Erythroblast (primary cell): Measurements from ENCODE around the gene WSCD2.

ENCODE experiments used
- DNase-seq, 2 experiments: peaks; one replicate each; lab custom pipeline; 2025; lab: John Stamatoyannopoulos, UW
- GATA1 ChIP-seq: IDR thresholded peaks from 2 replicates; pipeline ENCODE4 v1.6.1; 2011; ENCODE audit warnings: low read depth, mild to moderate bottlenecking, control low read depth, low read length, moderate library complexity
- POLR2A ChIP-seq: IDR thresholded peaks from 2 replicates; pipeline ENCODE4 v1.6.1; 2011; ENCODE audit warnings: mild to moderate bottlenecking, low read length

Gene WSCD2

GRCh38 chr12:108173892-108174291 lies 44.8 kb downstream of the WSCD2 start:
- DNase-seq, result no peak
- no peak for TF ChIP-seq GATA1
- TF ChIP-seq POLR2A, result no peak

- TF ChIP-seq POLR2A (no peak), GATA1 (no peak)
- DNase-seq, result no peak
These were observed 45.6 kb downstream of the WSCD2 start for GRCh38 chr12:108174641-108175040.

- no peak for TF ChIP-seq GATA1
- no peak for TF ChIP-seq POLR2A
- no peak for DNase-seq
These were observed 46.2 kb downstream of the WSCD2 start for GRCh38 chr12:108175310-108175709.

GRCh38 chr12:108176292-108176691 lies 47.2 kb downstream of the WSCD2 start:
- DNase-seq, result no peak
- TF ChIP-seq GATA1 (no peak), POLR2A (no peak)

GRCh38 chr12:108177131-108177530 lies 48.0 kb downstream of the WSCD2 start:
- TF ChIP-seq POLR2A (no peak), GATA1 (no peak)
- no peak for DNase-seq

GRCh38 chr12:108179305-108179704 lies 50.2 kb downstream of the WSCD2 start:
- DNase-seq, result no peak
- TF ChIP-seq POLR2A, result no peak
- no peak for TF ChIP-seq GATA1

GRCh38 chr12:108180255-108181094 lies 51.4 kb downstream of the WSCD2 start:
- DNase-seq, result no peak
- TF ChIP-seq POLR2A (no peak), GATA1 (no peak)

GRCh38 chr12:108181095-108181454 lies 52.0 kb downstream of the WSCD2 start:
- DNase-seq, result no peak
- no peak for TF ChIP-seq GATA1
- TF ChIP-seq POLR2A, result no peak

- TF ChIP-seq GATA1, result no peak
- no peak for TF ChIP-seq POLR2A
- DNase-seq, result no peak
These were observed 53.0 kb downstream of the WSCD2 start for GRCh38 chr12:108182096-108182495.

GRCh38 chr12:108185002-108185401 lies 55.9 kb downstream of the WSCD2 start:
- no peak for DNase-seq
- TF ChIP-seq POLR2A, result no peak
- TF ChIP-seq GATA1, result no peak

- DNase-seq, result no peak
These were observed 58.7 kb downstream of the WSCD2 start for GRCh38 chr12:108187831-108188230.

GRCh38 chr12:108190529-108190928 lies 61.4 kb downstream of the WSCD2 start:
- TF ChIP-seq GATA1 (no peak), POLR2A (no peak)
- DNase-seq, result no peak

More at GRCh38 chr12:108187831-108188230, 58.7 kb downstream of the WSCD2 start:
- no peak for TF ChIP-seq GATA1
- no peak for TF ChIP-seq POLR2A

- no peak for DNase-seq
- TF ChIP-seq POLR2A (no peak), GATA1 (no peak)
These were observed 62.0 kb downstream of the WSCD2 start for GRCh38 chr12:108191086-108191485.

GRCh38 chr12:108191938-108192337 lies 62.9 kb downstream of the WSCD2 start:
- TF ChIP-seq GATA1, result no peak
- no peak for TF ChIP-seq POLR2A
- DNase-seq, result no peak

- TF ChIP-seq GATA1 (no peak), POLR2A (no peak)
- DNase-seq, result no peak
These were observed 64.4 kb downstream of the WSCD2 start for GRCh38 chr12:108193493-108193892.
